ENCODE results near the gene CDKN2B-AS1. TPM values are rescaled to one million over a fixed set of nuclear protein-coding genes. Genes with fewer than 3 reads are reported as not detected.

CDKN2B-AS1 gene
- total and polyA plus RNA-seq, 2 of the 13 experiments (the other 11 are each of a cell fraction or from before 2014, with no cell fraction given) = 0.64 to 2.3 TPM

DNA sequence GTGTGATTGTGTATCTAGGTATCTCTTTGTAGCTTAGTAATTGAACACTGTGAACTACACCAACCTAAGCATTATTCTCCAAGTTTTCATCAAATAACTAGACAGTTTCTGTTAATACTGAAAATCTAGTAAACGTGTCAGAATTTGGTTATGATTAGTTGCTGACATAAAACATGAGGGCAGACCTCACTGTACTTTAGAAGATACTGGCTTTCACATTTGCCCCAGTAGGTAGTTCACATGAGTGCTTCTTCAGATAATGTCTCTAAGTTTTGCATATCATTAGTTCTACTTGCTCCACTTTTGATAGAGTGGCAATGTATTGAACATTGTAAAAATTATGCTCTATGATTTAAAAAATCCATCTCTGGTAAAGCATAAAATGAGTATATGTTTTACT lies 7.4 kb downstream of the CDKN2B-AS1 start:
- Histone ChIP-seq H4K20me1 (ENCODE audit: insufficient read depth, low read length) (no peaks in the 10 kb centered on the region), H3K27me3 (ENCODE audit: control insufficient read depth in 1 of 2, insufficient read depth in 2 of 2, low read length in 2 of 2) (no peaks in the 10 kb centered on the region), H3K79me2 (ENCODE audit: insufficient read depth, low read length) (no peaks in the 10 kb centered on the region), H2AFZ (ENCODE audit: low read length) (no peak overlapping the region), H3K9ac (ENCODE audit: insufficient read depth, low read depth, low read length) (no peak overlapping the region), H3K36me3 (replicated peaks in 1 of 2; ENCODE audit: control insufficient read depth in 1 of 2, insufficient read depth in 2 of 2, low read length in 2 of 2) (no peaks in the 10 kb centered on the region), H3K9me3 (ENCODE audit: low read length) (no peaks in the 10 kb centered on the region), H3K4me2 (ENCODE audit: low read depth, low read length) (no peak overlapping the region), H3K27ac (ENCODE audit: extremely low read length, insufficient read depth, low read length) (no peak overlapping the region), H3K4me1 (ENCODE audit: insufficient read depth, low read length) (no peaks in the 10 kb centered on the region), H3K4me3 (replicated peaks in 1 of 3; ENCODE audit: insufficient read depth in 1 of 3, low read depth in 2 of 3, low read length in 3 of 3) (no peak overlapping the region)
- ATAC-seq = no peak
- TF ChIP-seq ZNF724P (CRISPR knock-in tag; IDR thresholded peaks at IDR 0.05; ENCODE audit: borderline replicate concordance) (no peak), ESRRA (CRISPR knock-in tag; IDR thresholded peaks at IDR 0.05; ENCODE audit: low read depth) (no peak), KLF12 (CRISPR knock-in tag; IDR thresholded peaks at IDR 0.05; ENCODE audit: borderline replicate concordance) (no peak), ZNF891 (CRISPR knock-in tag; IDR thresholded peaks at IDR 0.05) (no peak), KDM2A (CRISPR knock-in tag; IDR thresholded peaks at IDR 0.05; ENCODE audit: borderline replicate concordance, low read depth) (no peak), FOXM1 (CRISPR knock-in tag; IDR thresholded peaks at IDR 0.05) (no peak), ZNF30 (CRISPR knock-in tag; IDR thresholded peaks at IDR 0.05) (no peak), POLR2AphosphoS2 (IDR thresholded peaks at IDR 0.05; ENCODE audit: low read depth, low read length) (no peak), HMG20B (CRISPR knock-in tag; conservative IDR thresholded peaks at IDR 0.05) (no peak), MEIS2 (CRISPR knock-in tag; IDR thresholded peaks at IDR 0.05) (no peak), ZNF629 (CRISPR knock-in tag; conservative IDR thresholded peaks at IDR 0.05) (no peak), ZFP36L1 (CRISPR knock-in tag; IDR thresholded peaks at IDR 0.05) (no peak)
- TF ChIP-seq, protein P1, sequence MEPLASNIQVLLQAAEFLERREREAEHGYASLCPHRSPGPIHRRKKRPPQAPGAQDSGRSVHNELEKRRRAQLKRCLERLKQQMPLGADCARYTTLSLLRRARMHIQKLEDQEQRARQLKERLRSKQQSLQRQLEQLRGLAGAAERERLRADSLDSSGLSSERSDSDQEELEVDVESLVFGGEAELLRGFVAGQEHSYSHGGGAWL (CRISPR knock-in tag; IDR thresholded peaks at IDR 0.05) = no peak
- TF ChIP-seq, protein P2, sequence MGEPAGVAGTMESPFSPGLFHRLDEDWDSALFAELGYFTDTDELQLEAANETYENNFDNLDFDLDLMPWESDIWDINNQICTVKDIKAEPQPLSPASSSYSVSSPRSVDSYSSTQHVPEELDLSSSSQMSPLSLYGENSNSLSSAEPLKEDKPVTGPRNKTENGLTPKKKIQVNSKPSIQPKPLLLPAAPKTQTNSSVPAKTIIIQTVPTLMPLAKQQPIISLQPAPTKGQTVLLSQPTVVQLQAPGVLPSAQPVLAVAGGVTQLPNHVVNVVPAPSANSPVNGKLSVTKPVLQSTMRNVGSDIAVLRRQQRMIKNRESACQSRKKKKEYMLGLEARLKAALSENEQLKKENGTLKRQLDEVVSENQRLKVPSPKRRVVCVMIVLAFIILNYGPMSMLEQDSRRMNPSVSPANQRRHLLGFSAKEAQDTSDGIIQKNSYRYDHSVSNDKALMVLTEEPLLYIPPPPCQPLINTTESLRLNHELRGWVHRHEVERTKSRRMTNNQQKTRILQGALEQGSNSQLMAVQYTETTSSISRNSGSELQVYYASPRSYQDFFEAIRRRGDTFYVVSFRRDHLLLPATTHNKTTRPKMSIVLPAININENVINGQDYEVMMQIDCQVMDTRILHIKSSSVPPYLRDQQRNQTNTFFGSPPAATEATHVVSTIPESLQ (CRISPR knock-in tag; conservative IDR thresholded peaks at IDR 0.05) = no peak
- TF ChIP-seq, protein P3, sequence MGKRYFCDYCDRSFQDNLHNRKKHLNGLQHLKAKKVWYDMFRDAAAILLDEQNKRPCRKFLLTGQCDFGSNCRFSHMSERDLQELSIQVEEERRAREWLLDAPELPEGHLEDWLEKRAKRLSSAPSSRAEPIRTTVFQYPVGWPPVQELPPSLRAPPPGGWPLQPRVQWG (CRISPR knock-in tag; IDR thresholded peaks at IDR 0.05; ENCODE audit: borderline replicate concordance, low read depth) = no peak
- WGBS (ENCODE audit: low lambda C conversion rate) = 0% methylated on average over 1 of the region's 1 CpG
- DNase-seq (ENCODE audit: low spot score) = no peak
- in situ Hi-C loops (cut with HindIII; ENCODE audit: extremely low pct_ligation_motif_present, low pct_unique_long_range_greater_than_20kb) (no loop called here), intact Hi-C loops (cut with micrococcal nuclease; ENCODE audit: unreplicated experiment) (loop anchor here (10.0 kb wide), 1 partner anchor 667 kb away; the partner anchor contains the start of gene KLHL9)
- BruUV-seq (replicated peaks) = no TSS peak
- FAIRE-seq = no peak
- ChIA-PET CTCF (ENCODE audit: low intra/inter-chr PET ratio, low total read pairs) (no interaction called here), POLR2A (no interaction called here)

Measured in HepG2 (cell line).